ENCODE measurements around the gene DCAF6.

Gene DCAF6

DNA sequence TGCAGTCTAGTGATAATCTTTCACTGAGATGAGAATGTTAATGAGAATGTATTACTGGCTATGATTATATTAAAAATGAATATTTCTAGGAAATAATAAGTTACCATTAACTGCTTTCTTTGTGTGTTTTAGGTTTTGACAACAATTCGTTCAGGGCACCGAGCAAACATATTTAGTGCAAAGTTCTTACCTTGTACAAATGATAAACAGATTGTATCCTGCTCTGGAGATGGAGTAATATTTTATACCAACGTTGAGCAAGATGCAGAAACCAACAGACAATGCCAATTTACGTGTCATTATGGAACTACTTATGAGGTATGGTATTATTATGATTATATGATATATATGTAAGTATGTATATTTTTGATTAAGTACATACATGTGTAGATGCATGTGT is 38.2 kb downstream of the DCAF6 start:
- Histone ChIP-seq H3K27me3 (ENCODE audit: insufficient read depth, low read length) (no peaks in the 10 kb centered on the region), H2AK5ac (ENCODE audit: low read length) (no peak overlapping the region), H3K4me2 (ENCODE audit: low read length) (no peak overlapping the region), H2BK5ac (ENCODE audit: low read depth, low read length, poor library complexity) (no peak overlapping the region), H4K8ac (ENCODE audit: low read depth, low read length) (no peak overlapping the region), H3K9me3 (ENCODE audit: insufficient read depth, low read depth, low read length) (no peaks in the 10 kb centered on the region), H3K18ac (ENCODE audit: low read length) (no peak overlapping the region), H3K27ac (ENCODE audit: low read depth, low read length) (no peak overlapping the region), H2BK120ac (ENCODE audit: insufficient read depth, low read length, poor library complexity) (no peak overlapping the region), H2AFZ (ENCODE audit: insufficient read depth, low read length, poor library complexity) (no peak overlapping the region), H3K14ac (ENCODE audit: low read length) (no peak overlapping the region), H3K23ac (ENCODE audit: low read length) (no peak overlapping the region), H3K4ac (ENCODE audit: low read depth, low read length) (no peak overlapping the region), H3K79me1 (ENCODE audit: low read length) (no peaks in the 10 kb centered on the region), H4K91ac (ENCODE audit: low read depth, low read length) (no peak overlapping the region), H3K79me2 (ENCODE audit: control insufficient read depth, insufficient read depth, low read length, poor library complexity) (no peaks in the 10 kb centered on the region), H3K9ac (ENCODE audit: low read length) (no peak overlapping the region), H4K12ac (ENCODE audit: low read depth, low read length) (no peak overlapping the region), H3K4me1 (ENCODE audit: control insufficient read depth in 1 of 2, insufficient read depth in 2 of 2, low read length in 2 of 2) (no peaks in the 10 kb centered on the region), H3K36me3 (ENCODE audit: control insufficient read depth in 1 of 2, insufficient read depth in 2 of 2, low read length in 2 of 2) (peaks cover 12 to 22% of the 10 kb centered on the region in 2 experiments), H3K4me3 (ENCODE audit: low read depth, low read length) (no peak overlapping the region), H2BK12ac (ENCODE audit: low read length) (no peak overlapping the region)
- DNase-seq, result no peak
- WGBS (ENCODE audit: extremely low coverage, insufficient coverage, insufficient read length), result no CpG with 5 or more reads among the region's 4 CpGs

DNA sequence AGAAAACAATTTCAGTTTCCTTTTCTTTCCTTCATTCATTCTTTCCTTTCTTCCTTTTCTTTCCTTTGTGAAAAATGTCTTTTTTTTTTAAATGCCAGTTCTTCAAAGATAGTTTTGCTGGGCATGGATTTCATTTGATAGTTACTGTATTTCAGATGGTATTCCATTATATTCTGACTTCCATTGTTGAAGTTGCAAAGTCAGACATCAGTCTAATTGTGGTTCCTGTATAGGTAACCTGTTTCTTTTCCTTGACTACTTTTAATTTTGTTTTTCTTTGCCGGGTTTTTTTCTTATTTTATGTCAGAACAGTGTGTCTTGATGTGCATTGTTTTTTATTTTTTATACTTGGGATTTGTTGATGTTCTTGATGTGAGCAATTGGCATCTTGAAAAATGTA is 40.8 kb downstream of the DCAF6 start:
- no peak overlapping the region for H2BK5ac ChIP-seq (ENCODE audit: low read depth, low read length, poor library complexity)
- H3K4me2 ChIP-seq (ENCODE audit: low read length), result no peak overlapping the region
- H3K9me3 ChIP-seq (ENCODE audit: insufficient read depth, low read depth, low read length), result no peaks in the 10 kb centered on the region
- no peak overlapping the region for H3K4me3 ChIP-seq (ENCODE audit: low read depth, low read length)
- H3K14ac ChIP-seq (ENCODE audit: low read length), result no peak overlapping the region
- no peak overlapping the region for H2AFZ ChIP-seq (ENCODE audit: insufficient read depth, low read length, poor library complexity)
- DNase-seq, result no peak
- no CpG with 5 or more reads among the region's 1 CpG for WGBS (ENCODE audit: extremely low coverage, insufficient coverage, insufficient read length)
- no peak overlapping the region for H4K8ac ChIP-seq (ENCODE audit: low read depth, low read length)
- H2AK5ac ChIP-seq (ENCODE audit: low read length), result no peak overlapping the region
- H3K4ac ChIP-seq (ENCODE audit: low read depth, low read length), result no peak overlapping the region
- H3K79me1 ChIP-seq (ENCODE audit: low read length), result no peaks in the 10 kb centered on the region
- no peak overlapping the region for H3K27ac ChIP-seq (ENCODE audit: low read depth, low read length)
- no peak overlapping the region for H4K91ac ChIP-seq (ENCODE audit: low read depth, low read length)
- H4K12ac ChIP-seq (ENCODE audit: low read depth, low read length), result no peak overlapping the region
- no peak overlapping the region for H3K18ac ChIP-seq (ENCODE audit: low read length)
- H3K36me3 ChIP-seq (ENCODE audit: control insufficient read depth in 1 of 2, insufficient read depth in 2 of 2, low read length in 2 of 2), result peaks cover 13% of the 10 kb centered on the region in 2 experiments
- no peak overlapping the region for H2BK12ac ChIP-seq (ENCODE audit: low read length)
- H2BK120ac ChIP-seq (ENCODE audit: insufficient read depth, low read length, poor library complexity), result no peak overlapping the region
- no peak overlapping the region for H3K23ac ChIP-seq (ENCODE audit: low read length)
- H3K9ac ChIP-seq (ENCODE audit: low read length), result no peak overlapping the region
- H3K79me2 ChIP-seq (ENCODE audit: control insufficient read depth, insufficient read depth, low read length, poor library complexity), result peaks cover 1% of the 10 kb centered on the region
- H3K27me3 ChIP-seq (ENCODE audit: insufficient read depth, low read length), result no peaks in the 10 kb centered on the region
- H3K4me1 ChIP-seq (ENCODE audit: control insufficient read depth in 1 of 2, insufficient read depth in 2 of 2, low read length in 2 of 2), result no peaks in the 10 kb centered on the region

DNA sequence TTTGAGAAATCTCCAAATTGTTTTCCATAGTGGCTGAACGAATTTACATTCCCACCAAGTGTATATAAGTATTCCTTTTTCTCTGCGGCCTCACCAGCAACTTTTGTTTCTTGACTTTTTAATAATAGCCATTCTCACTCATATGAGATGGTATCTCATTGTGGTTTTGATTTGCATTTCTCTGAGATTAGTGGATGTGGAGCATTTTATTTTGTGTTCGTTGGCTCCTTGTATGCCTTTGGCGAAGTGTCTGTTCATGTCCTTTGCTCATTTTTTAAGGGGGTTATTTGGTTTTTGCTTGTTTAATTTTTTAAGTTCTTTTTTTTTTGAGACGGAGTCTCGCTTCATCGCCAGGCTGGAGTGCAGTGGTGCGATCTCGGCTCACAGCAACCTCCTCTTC is 45.5 kb downstream of the DCAF6 start:
- peaks cover 5 to 11% of the 10 kb centered on the region in 2 experiments for H3K36me3 ChIP-seq (ENCODE audit: control insufficient read depth in 1 of 2, insufficient read depth in 2 of 2, low read length in 2 of 2)
- DNase-seq, result no peak
- no peak overlapping the region for H3K4me2 ChIP-seq (ENCODE audit: low read length)
- H3K18ac ChIP-seq (ENCODE audit: low read length), result peak overlapping the region; percentile 53
- no peak overlapping the region for H3K4me3 ChIP-seq (ENCODE audit: low read depth, low read length)
- H3K9me3 ChIP-seq (ENCODE audit: insufficient read depth, low read depth, low read length), result no peaks in the 10 kb centered on the region
- no CpG with 5 or more reads among the region's 9 CpGs for WGBS (ENCODE audit: extremely low coverage, insufficient coverage, insufficient read length)
- no peak overlapping the region for H3K23ac ChIP-seq (ENCODE audit: low read length)
- no peak overlapping the region for H3K9ac ChIP-seq (ENCODE audit: low read length)
- no peak overlapping the region for H3K27ac ChIP-seq (ENCODE audit: low read depth, low read length)
- no peak overlapping the region for H3K14ac ChIP-seq (ENCODE audit: low read length)
- H2BK120ac ChIP-seq (ENCODE audit: insufficient read depth, low read length, poor library complexity), result no peak overlapping the region
- H4K8ac ChIP-seq (ENCODE audit: low read depth, low read length), result no peak overlapping the region
- no peak overlapping the region for H4K12ac ChIP-seq (ENCODE audit: low read depth, low read length)
- no peaks in the 10 kb centered on the region for H3K79me1 ChIP-seq (ENCODE audit: low read length)
- no peak overlapping the region for H2AK5ac ChIP-seq (ENCODE audit: low read length)
- no peaks in the 10 kb centered on the region for H3K4me1 ChIP-seq (ENCODE audit: control insufficient read depth in 1 of 2, insufficient read depth in 2 of 2, low read length in 2 of 2)
- H2BK12ac ChIP-seq (ENCODE audit: low read length), result no peak overlapping the region
- no peaks in the 10 kb centered on the region for H3K27me3 ChIP-seq (ENCODE audit: insufficient read depth, low read length)
- no peak overlapping the region for H2AFZ ChIP-seq (ENCODE audit: insufficient read depth, low read length, poor library complexity)
- H3K4ac ChIP-seq (ENCODE audit: low read depth, low read length), result peak overlapping the region; percentile 76
- H3K79me2 ChIP-seq (ENCODE audit: control insufficient read depth, insufficient read depth, low read length, poor library complexity), result peaks cover 2% of the 10 kb centered on the region
- H4K91ac ChIP-seq (ENCODE audit: low read depth, low read length), result no peak overlapping the region
- H2BK5ac ChIP-seq (ENCODE audit: low read depth, low read length, poor library complexity), result no peak overlapping the region

DNA sequence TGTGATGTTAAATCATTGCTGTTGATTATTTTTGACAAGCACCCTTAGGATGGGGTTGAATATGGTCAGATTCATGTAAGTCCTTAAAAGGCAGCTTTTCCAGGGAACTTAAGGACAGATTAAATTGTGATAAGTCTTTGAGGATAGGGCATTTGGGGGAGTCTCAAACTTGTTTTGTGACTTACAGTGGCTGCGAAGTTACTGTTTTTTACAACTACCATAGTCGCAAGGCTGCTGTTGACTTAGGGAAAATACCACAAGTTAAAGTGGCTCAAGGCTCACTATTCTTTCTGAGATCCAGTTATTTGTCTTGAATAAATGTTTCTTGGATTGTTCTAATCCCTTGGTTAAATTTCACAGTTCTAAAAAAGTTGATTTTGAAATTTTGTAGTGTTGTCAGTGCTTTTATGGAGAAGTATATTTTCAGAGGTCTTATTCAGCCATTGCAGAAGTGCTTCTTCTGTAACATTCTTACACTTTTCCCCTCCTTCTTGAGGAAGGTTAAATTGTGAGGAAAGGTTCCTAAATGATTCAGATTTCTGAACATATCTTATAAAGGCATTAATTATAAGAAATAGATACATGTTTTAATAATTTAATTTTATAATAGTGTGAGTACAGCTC is 47.4 kb downstream of the DCAF6 start:
- no peaks in the 10 kb centered on the region for H3K9me3 ChIP-seq (ENCODE audit: insufficient read depth, low read depth, low read length)
- peaks cover 2 to 11% of the 10 kb centered on the region in 2 experiments for H3K36me3 ChIP-seq (ENCODE audit: control insufficient read depth in 1 of 2, insufficient read depth in 2 of 2, low read length in 2 of 2)
- no peaks in the 10 kb centered on the region for H3K79me1 ChIP-seq (ENCODE audit: low read length)
- H3K79me2 ChIP-seq (ENCODE audit: control insufficient read depth, insufficient read depth, low read length, poor library complexity), result peaks cover 2% of the 10 kb centered on the region
- H3K4me1 ChIP-seq (ENCODE audit: control insufficient read depth in 1 of 2, insufficient read depth in 2 of 2, low read length in 2 of 2), result no peaks in the 10 kb centered on the region
- H3K18ac ChIP-seq (ENCODE audit: low read length), result no peak overlapping the region
- no peak overlapping the region for H2BK120ac ChIP-seq (ENCODE audit: insufficient read depth, low read length, poor library complexity)
- no peak overlapping the region for H2BK12ac ChIP-seq (ENCODE audit: low read length)
- H4K8ac ChIP-seq (ENCODE audit: low read depth, low read length), result no peak overlapping the region
- H3K14ac ChIP-seq (ENCODE audit: low read length), result no peak overlapping the region
- H3K23ac ChIP-seq (ENCODE audit: low read length), result no peak overlapping the region
- no peak overlapping the region for H3K9ac ChIP-seq (ENCODE audit: low read length)
- H3K27me3 ChIP-seq (ENCODE audit: insufficient read depth, low read length), result no peaks in the 10 kb centered on the region
- no peak overlapping the region for H2BK5ac ChIP-seq (ENCODE audit: low read depth, low read length, poor library complexity)
- H3K4me2 ChIP-seq (ENCODE audit: low read length), result no peak overlapping the region
- H3K27ac ChIP-seq (ENCODE audit: low read depth, low read length), result no peak overlapping the region
- WGBS (ENCODE audit: extremely low coverage, insufficient coverage, insufficient read length), result no CpG with 5 or more reads among the region's 2 CpGs
- H2AK5ac ChIP-seq (ENCODE audit: low read length), result no peak overlapping the region
- H3K4me3 ChIP-seq (ENCODE audit: low read depth, low read length), result no peak overlapping the region
- no peak overlapping the region for H4K91ac ChIP-seq (ENCODE audit: low read depth, low read length)
- H3K4ac ChIP-seq (ENCODE audit: low read depth, low read length), result no peak overlapping the region
- no peak overlapping the region for H4K12ac ChIP-seq (ENCODE audit: low read depth, low read length)
- no peak for DNase-seq
- no peak overlapping the region for H2AFZ ChIP-seq (ENCODE audit: insufficient read depth, low read length, poor library complexity)

Data from trophoblast cell (in vitro differentiated cells and primary cell).